Epithelial cell of esophagus (primary cell): ENCODE results near the gene GALNT7.

Experiments used
- DNase-seq: peaks from one replicate; pipeline ENCODE4 v3.0.0; 2010; ENCODE audit warnings: low read depth
- H3K4me3 ChIP-seq: 2 replicates; pipeline ENCODE4 v1.5.1; 2011; ENCODE audit warnings: mild to moderate bottlenecking, low read length, control low read depth
- CTCF ChIP-seq: IDR thresholded peaks from 2 replicates; pipeline ENCODE4 v1.5.1; 2011; ENCODE audit warnings: low read depth, mild to moderate bottlenecking, low read length, control low read depth, inconsistent platforms; ENCODE audit not compliant: insufficient read depth; ENCODE audit errors: missing control alignments

The GALNT7 gene

GRCh38 chr4:173245952-173246351 is 77.3 kb downstream of the GALNT7 start:
- DNase-seq = no peak
- no peak for TF ChIP-seq CTCF
- no peak overlapping the region for H3K4me3 ChIP-seq

- H3K4me3 ChIP-seq = no peak overlapping the region
- no peak for DNase-seq
- TF ChIP-seq CTCF = no peak
Measured at GRCh38 chr4:173246719-173247118, 78.1 kb downstream of the GALNT7 start.

- no peak for TF ChIP-seq CTCF
- H3K4me3 ChIP-seq = no peak overlapping the region
- DNase-seq = no peak
Measured at GRCh38 chr4:173247321-173247720, 78.7 kb downstream of the GALNT7 start.

- no peak for TF ChIP-seq CTCF
- no peak for DNase-seq
- no peak overlapping the region for H3K4me3 ChIP-seq
Measured at GRCh38 chr4:173248690-173249089, 80.1 kb downstream of the GALNT7 start.

- peak; percentile 97 for DNase-seq
- no peak for TF ChIP-seq CTCF
- no peak overlapping the region for H3K4me3 ChIP-seq
Measured at GRCh38 chr4:173252024-173252935, 83.7 kb downstream of the GALNT7 start.

GRCh38 chr4:173253561-173253960 is 85.0 kb downstream of the GALNT7 start:
- no peak overlapping the region for H3K4me3 ChIP-seq
- no peak for DNase-seq
- TF ChIP-seq CTCF = no peak

GRCh38 chr4:173254646-173255045 is 86.0 kb downstream of the GALNT7 start:
- no peak for TF ChIP-seq CTCF
- no peak overlapping the region for H3K4me3 ChIP-seq
- DNase-seq = no peak
